ENCODE data around the gene ZNF385B.

Gene ZNF385B

DNA sequence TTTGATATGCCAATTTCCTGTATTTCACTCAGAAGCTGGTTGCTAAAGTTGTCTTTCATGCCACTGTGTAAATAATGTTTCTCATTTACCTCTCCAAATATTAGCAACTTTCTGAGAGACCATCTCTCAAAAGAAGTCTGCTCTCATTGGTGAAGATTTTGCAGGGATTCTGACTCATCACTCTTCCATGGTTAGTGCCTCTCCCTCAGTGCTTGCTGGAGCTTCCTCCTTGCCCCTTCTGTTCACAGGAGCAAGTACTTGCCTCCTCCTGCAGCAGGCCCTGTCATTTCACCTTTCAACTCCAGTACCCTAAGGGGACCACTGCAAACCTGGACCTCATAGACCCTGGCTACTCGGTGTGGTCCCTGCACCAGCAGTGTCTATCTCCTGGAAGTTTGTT is 168.8 kb downstream of the ZNF385B start:
- no peak for DNase-seq (ENCODE audit: low read depth)
- TF ChIP-seq, protein P1, sequence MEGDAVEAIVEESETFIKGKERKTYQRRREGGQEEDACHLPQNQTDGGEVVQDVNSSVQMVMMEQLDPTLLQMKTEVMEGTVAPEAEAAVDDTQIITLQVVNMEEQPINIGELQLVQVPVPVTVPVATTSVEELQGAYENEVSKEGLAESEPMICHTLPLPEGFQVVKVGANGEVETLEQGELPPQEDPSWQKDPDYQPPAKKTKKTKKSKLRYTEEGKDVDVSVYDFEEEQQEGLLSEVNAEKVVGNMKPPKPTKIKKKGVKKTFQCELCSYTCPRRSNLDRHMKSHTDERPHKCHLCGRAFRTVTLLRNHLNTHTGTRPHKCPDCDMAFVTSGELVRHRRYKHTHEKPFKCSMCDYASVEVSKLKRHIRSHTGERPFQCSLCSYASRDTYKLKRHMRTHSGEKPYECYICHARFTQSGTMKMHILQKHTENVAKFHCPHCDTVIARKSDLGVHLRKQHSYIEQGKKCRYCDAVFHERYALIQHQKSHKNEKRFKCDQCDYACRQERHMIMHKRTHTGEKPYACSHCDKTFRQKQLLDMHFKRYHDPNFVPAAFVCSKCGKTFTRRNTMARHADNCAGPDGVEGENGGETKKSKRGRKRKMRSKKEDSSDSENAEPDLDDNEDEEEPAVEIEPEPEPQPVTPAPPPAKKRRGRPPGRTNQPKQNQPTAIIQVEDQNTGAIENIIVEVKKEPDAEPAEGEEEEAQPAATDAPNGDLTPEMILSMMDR (conservative IDR thresholded peaks at IDR 0.05; ENCODE audit: low read depth, low read length), result no peak
- H3K4me3 ChIP-seq (ENCODE audit: low read depth, low read length), result no peak overlapping the region

DNA sequence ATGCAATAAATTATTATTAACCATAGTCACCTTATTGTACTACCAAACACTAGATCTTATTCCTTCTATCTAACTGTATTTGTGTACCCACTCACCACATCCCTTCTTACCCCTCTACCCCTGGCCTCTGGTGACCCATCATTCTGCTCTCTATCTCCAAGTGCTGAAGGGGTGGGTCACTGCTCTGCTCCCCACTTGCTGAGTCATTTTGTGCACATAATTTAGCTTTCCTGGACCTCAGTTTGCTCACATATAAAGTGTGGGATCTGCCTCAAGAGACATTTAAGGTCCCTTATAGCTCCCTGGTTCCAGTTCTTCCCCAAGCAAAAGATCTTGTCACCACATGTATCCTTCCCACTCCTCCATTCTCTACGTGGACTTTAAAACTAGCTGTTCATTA is 169.4 kb downstream of the ZNF385B start:
- H3K4me3 ChIP-seq (ENCODE audit: low read depth, low read length), result no peak overlapping the region
- TF ChIP-seq, protein P1 (conservative IDR thresholded peaks at IDR 0.05; ENCODE audit: low read depth, low read length), result no peak
- DNase-seq (ENCODE audit: low read depth), result no peak

- no peak for DNase-seq (ENCODE audit: low read depth)
- H3K4me3 ChIP-seq (ENCODE audit: low read depth, low read length), result no peak overlapping the region
- TF ChIP-seq, protein P1 (conservative IDR thresholded peaks at IDR 0.05; ENCODE audit: low read depth, low read length), result no peak
Observed at GRCh38 chr2:179691235-179691634, 170.2 kb downstream of the ZNF385B start.

DNA sequence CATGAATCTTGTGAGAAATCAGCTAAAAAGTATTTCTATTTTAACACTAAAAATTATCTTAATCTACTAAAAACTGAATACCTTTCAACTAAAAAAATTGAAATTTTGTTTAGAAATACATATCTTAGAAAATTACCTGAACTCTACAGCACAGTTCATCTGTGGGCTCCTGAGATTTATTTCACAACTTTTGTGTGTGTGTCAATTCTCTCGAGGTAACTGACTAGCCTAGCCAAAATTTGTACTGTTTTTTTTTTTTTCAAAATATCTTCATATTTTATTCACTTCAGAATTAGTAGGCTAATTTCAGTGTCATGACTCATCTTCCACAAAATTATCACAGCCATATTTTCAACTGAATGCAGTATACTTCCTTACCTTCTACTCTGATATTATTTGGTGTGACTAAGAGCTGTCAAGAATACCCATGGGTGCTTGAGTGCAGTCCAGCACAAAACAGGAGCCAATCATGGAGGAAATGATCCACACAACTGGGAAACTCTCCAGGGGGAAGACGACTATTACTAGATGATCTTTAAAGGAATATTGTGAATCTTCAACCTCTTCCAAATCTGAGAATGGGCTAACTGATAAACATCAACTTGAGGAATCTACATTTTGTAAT is 174.6 kb downstream of the ZNF385B start:
- no peak for DNase-seq (ENCODE audit: low read depth)
- H3K4me3 ChIP-seq (ENCODE audit: low read depth, low read length), result no peak overlapping the region
- TF ChIP-seq, protein P1 (conservative IDR thresholded peaks at IDR 0.05; ENCODE audit: low read depth, low read length), result no peak

GRCh38 chr2:179686069-179686468 is 175.3 kb downstream of the ZNF385B start:
- DNase-seq (ENCODE audit: low read depth), result no peak
- TF ChIP-seq, protein P1 (conservative IDR thresholded peaks at IDR 0.05; ENCODE audit: low read depth, low read length), result no peak
- H3K4me3 ChIP-seq (ENCODE audit: low read depth, low read length), result no peak overlapping the region

DNA sequence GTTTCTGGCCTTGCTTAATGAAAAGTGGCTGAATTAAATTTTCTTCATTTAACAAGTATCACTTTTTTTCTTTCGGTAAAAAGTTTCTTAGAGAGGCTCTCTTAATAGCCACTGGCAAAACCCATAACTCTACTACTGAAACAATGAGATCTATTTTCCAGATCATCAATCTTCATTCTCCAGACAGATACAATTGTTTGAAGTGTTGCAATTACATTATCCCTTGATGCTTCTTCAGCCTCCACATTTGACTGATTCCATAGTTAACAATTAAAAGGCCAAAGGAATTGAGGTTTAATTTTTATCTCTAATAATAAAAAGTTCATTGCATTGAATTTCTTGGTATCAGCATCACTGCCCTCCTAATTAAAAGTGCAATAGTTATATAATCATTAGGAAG is 176.3 kb downstream of the ZNF385B start:
- H3K4me3 ChIP-seq (ENCODE audit: low read depth, low read length), result no peak overlapping the region
- TF ChIP-seq, protein P1 (conservative IDR thresholded peaks at IDR 0.05; ENCODE audit: low read depth, low read length), result no peak
- DNase-seq (ENCODE audit: low read depth), result no peak

DNA sequence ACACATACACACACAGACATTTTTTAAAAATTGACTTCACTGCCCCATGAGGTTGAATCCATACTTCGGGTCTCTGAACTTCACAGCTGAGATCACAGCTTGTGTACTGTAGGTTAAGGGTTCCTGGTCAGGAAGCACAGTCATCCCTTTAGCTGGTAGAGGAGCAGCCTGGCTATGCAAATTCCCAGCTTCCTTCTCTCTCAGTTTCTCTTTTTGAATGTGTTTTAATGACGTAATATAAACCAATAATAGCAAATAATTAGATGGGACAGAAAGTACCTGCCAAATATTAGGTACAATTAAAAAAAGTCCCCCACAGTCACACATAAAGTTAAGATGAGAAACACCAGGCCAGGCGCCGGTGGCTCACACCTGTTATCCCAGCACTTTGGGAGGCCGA is 178.7 kb downstream of the ZNF385B start:
- no peak for DNase-seq (ENCODE audit: low read depth)
- TF ChIP-seq, protein P1 (conservative IDR thresholded peaks at IDR 0.05; ENCODE audit: low read depth, low read length), result no peak
- no peak overlapping the region for H3K4me3 ChIP-seq (ENCODE audit: low read depth, low read length)

All from choroid plexus epithelial cell (primary cell).